ENCODE data around the gene COL4A5.

COL4A5 gene

GRCh38 chrX:108642273-108642628, 202.6 kb downstream of the COL4A5 start:
- DNase-seq = no peak

- DNase-seq = no peak
Measured at GRCh38 chrX:108664701-108665100, 225.1 kb downstream of the COL4A5 start.

- no peak for DNase-seq
Measured at GRCh38 chrX:108666101-108666500, 226.5 kb downstream of the COL4A5 start.

GRCh38 chrX:108671526-108671925, 231.9 kb downstream of the COL4A5 start:
- DNase-seq = no peak

GRCh38 chrX:108696690-108697089, 257.1 kb downstream of the COL4A5 start:
- DNase-seq = no peak

- DNase-seq = no peak
Measured at GRCh38 chrX:108699368-108699767, 259.7 kb downstream of the COL4A5 start.

GRCh38 chrX:108701633-108702032, 262.0 kb downstream of the COL4A5 start:
- no peak for DNase-seq

- DNase-seq = no peak
Measured at GRCh38 chrX:108702530-108702929, 262.9 kb downstream of the COL4A5 start.

GRCh38 chrX:108704839-108705238, 265.2 kb downstream of the COL4A5 start:
- no peak for DNase-seq

GRCh38 chrX:108712886-108713285, 273.2 kb downstream of the COL4A5 start:
- no peak for DNase-seq

GRCh38 chrX:108722561-108722960, 282.9 kb downstream of the COL4A5 start:
- DNase-seq = no peak

- DNase-seq = no peak
Measured at GRCh38 chrX:108726748-108727147, 287.1 kb downstream of the COL4A5 start.

GRCh38 chrX:108731153-108731552, 291.5 kb downstream of the COL4A5 start:
- DNase-seq = no peak

- no peak for DNase-seq
Measured at GRCh38 chrX:108732630-108733321, 293.1 kb downstream of the COL4A5 start.

GRCh38 chrX:108734426-108734825, 294.8 kb downstream of the COL4A5 start:
- DNase-seq = no peak

- no peak for DNase-seq
Measured at GRCh38 chrX:108735091-108735678, 295.5 kb downstream of the COL4A5 start.

- no peak for DNase-seq
Measured at GRCh38 chrX:108735679-108736508, 296.3 kb downstream of the COL4A5 start.

- no peak for DNase-seq
Measured at GRCh38 chrX:108736509-108737479, 297.2 kb downstream of the COL4A5 start, which contains the start of gene IRS4. TSS of gene IRS4 (minus strand) at chrX:108736563.

GRCh38 chrX:108737754-108738153, 298.1 kb downstream of the COL4A5 start:
- no peak for DNase-seq

- no peak for DNase-seq
Measured at GRCh38 chrX:108740299-108740774, 300.7 kb downstream of the COL4A5 start.

Data from stimulated activated naive CD4-positive, alpha-beta T cell treated with Interleukin-2 at 50 U/mL for 16 hours (primary cell).